H1 (cell line): ENCODE data around the gene SBDS.
"Not testable (repeated sequence)": the region's sequence is repeated elsewhere in the genome, so short reads cannot be mapped to it uniquely, and the experiment has no call there.

ENCODE experiments used
- CTCF ChIP-seq, 3 experiments: IDR thresholded peaks; 1 replicate in 2 of 3; 2 replicates in 1 of 3; pipeline versions ENCODE4 v1.5.1 to v1.6.1; 2011; ENCODE audit warnings: low read length in 3 of 3, mild to moderate bottlenecking in 3 of 3, inconsistent platforms in 2 of 3, low read depth in 1 of 3, moderate library complexity in 1 of 3; ENCODE audit not compliant: insufficient read depth in 1 of 3; ENCODE audit errors: control extremely low read depth in 1 of 3
- EZH2 ChIP-seq: fragments of 200-600 bp; sonication (generic); IDR thresholded peaks from 2 replicates; pipeline ENCODE4 v1.7.1; 2012; ENCODE audit warnings: low read depth, mild to moderate bottlenecking, moderate library complexity, low read length, inconsistent platforms; ENCODE audit not compliant: severe bottlenecking
- HDAC6 ChIP-seq: IDR thresholded peaks from one replicate; pipeline ENCODE4 v1.7.1; 2012; ENCODE audit warnings: low read depth, mild to moderate bottlenecking, inconsistent platforms, low read length, moderate library complexity
- MAFK ChIP-seq: IDR thresholded peaks from 2 replicates; pipeline ENCODE4 v1.6.1; 2012; ENCODE audit warnings: low read depth, mild to moderate bottlenecking, improper control_type of control experiment, low read length
- POLR2A ChIP-seq, 2 experiments: IDR thresholded peaks; 1 replicate in 1 of 2; 2 replicates in 1 of 2; pipeline ENCODE4 v1.6.1; 2011; ENCODE audit warnings: low read depth in 2 of 2, low read length in 2 of 2, mild to moderate bottlenecking in 2 of 2; ENCODE audit errors: control extremely low read depth in 1 of 2
- POLR2AphosphoS5 ChIP-seq: IDR thresholded peaks from 2 replicates; pipeline ENCODE4 v1.6.1; 2011; ENCODE audit warnings: low read depth, low read length
- POU5F1 ChIP-seq: IDR thresholded peaks from 2 replicates; pipeline ENCODE4 v1.6.1; 2011; ENCODE audit warnings: low read depth, mild to moderate bottlenecking, low read length, moderate library complexity
- RFX5 ChIP-seq: IDR thresholded peaks from 2 replicates; pipeline ENCODE4 v1.6.1; 2011; ENCODE audit warnings: low read depth, low read length, improper control_type of control experiment, borderline replicate concordance
- SP1 ChIP-seq: IDR thresholded peaks from 2 replicates; pipeline ENCODE4 v1.6.1; 2011; ENCODE audit warnings: low read depth, low read length
- TCF12 ChIP-seq: IDR thresholded peaks from 2 replicates; pipeline ENCODE4 v1.6.1; 2011; ENCODE audit warnings: low read depth, mild to moderate bottlenecking, low read length

GRCh38 chr7:67009677-67010076, 14.3 kb upstream of the SBDS start:
- not testable (repeated sequence) for TF ChIP-seq HDAC6; POLR2A (IDR thresholded peaks at IDR 0.05; ENCODE audit: control extremely low read depth in 1 of 2, low read depth in 2 of 2, low read length in 2 of 2); CTCF (IDR thresholded peaks at IDR 0.05; ENCODE audit: control extremely low read depth in 1 of 3, insufficient read depth in 1 of 3, low read depth in 1 of 3, low read length in 3 of 3); RFX5; EZH2; SP1; MAFK; POU5F1; POLR2AphosphoS5; TCF12
